ENCODE results near the gene TNKS1BP1. TPM values are rescaled to one million over a fixed set of nuclear protein-coding genes. Genes with fewer than 3 reads are reported as not detected.

TNKS1BP1 gene
- total RNA-seq, 2 donors from 2014 or later, result 3.0 to 3.2 TPM

- Mint-ChIP-seq H3K4me3 (no peak overlapping the region), H3K36me3 (no peaks in the 10 kb centered on the region), H3K27ac (no peak overlapping the region), H3K9me3 (no peaks in the 10 kb centered on the region), H3K27me3 (peaks cover 24 to 49% of the 10 kb centered on the region in 2 donors), H3K4me1 (ENCODE audit: low read depth in 2 of 2) (no peaks in the 10 kb centered on the region)
- ATAC-seq (no peak), DNase-seq (ENCODE audit: low spot score) (no peak)
These were observed 73.7 kb downstream of the TNKS1BP1 start for GRCh38 chr11:57251037-57251436.

Other genes starting within 250 kb of the TNKS1BP1 start
- gene LRRC55, start 143.0 kb downstream of the TNKS1BP1 start, total RNA-seq, result not detected
- not detected for gene APLNR, start 87.7 kb downstream of the TNKS1BP1 start, total RNA-seq
- gene SSRP1, start 10.9 kb upstream of the TNKS1BP1 start, total RNA-seq, result 100 to 1,000 TPM; 143 to 210 TPM
- not detected for gene P2RX3, start 13.4 kb upstream of the TNKS1BP1 start, total RNA-seq
- gene PRG3, start 56.2 kb upstream of the TNKS1BP1 start, total RNA-seq, result not detected
- gene PRG2, start 65.7 kb upstream of the TNKS1BP1 start, total RNA-seq, result 1 to 10 TPM; 1.4 to 2.3 TPM
- gene SLC43A3, start 102.2 kb upstream of the TNKS1BP1 start, total RNA-seq, result 100 to 1,000 TPM in 1 of 2 donors, 10 to 100 TPM in 1; 86.9 to 308 TPM
- not detected for gene RTN4RL2, start 135.6 kb upstream of the TNKS1BP1 start, total RNA-seq
- 10 to 100 TPM in 1 of 2 donors, 1 to 10 TPM in 1; 4.2 to 16.5 TPM for gene SLC43A1, start 190.8 kb upstream of the TNKS1BP1 start, total RNA-seq
- 100 to 1,000 TPM in 1 of 2 donors, 10 to 100 TPM in 1; 77.6 to 131 TPM for gene TIMM10, start 205.8 kb upstream of the TNKS1BP1 start, total RNA-seq
- not detected for gene SMTNL1, start 212.6 kb upstream of the TNKS1BP1 start, total RNA-seq
- gene UBE2L6, start 242.7 kb upstream of the TNKS1BP1 start, total RNA-seq, result 100 to 1,000 TPM in 1 of 2 donors, 10 to 100 TPM in 1; 87.8 to 101 TPM